Stomach (tissue), 19 donors: ENCODE measurements around the gene TMPRSS15. TPM values are rescaled to one million over a fixed set of nuclear protein-coding genes. Genes with fewer than 3 reads are reported as not detected.

Experiments used
- DNase-seq, 2 donors: peaks; one replicate each; pipeline versions ENCODE4 v3.0.0 to v3.0.0-alpha.2; 2013 to 2019
- H3K27ac ChIP-seq, 5 donors: fragments of 200-600 bp in 4 of 5; sonication (generic) in 4 of 5; one replicate each; pipeline ENCODE4 v1.5.1; 2013 to 2019; ENCODE audit warnings: mild to moderate bottlenecking in 1 of 5, moderate library complexity in 1 of 5
- H3K27me3 ChIP-seq, 3 donors: fragments of 200-600 bp; sonication (generic); one replicate each; pipeline ENCODE4 v1.5.1; 2017 to 2019; ENCODE audit warnings: mixed run types in 1 of 3
- H3K36me3 ChIP-seq, 4 donors: fragments of 200-600 bp; sonication (generic); 1 replicate in 3 of 4; 2 replicates in 1 of 4; pipeline ENCODE4 v1.5.1; 2016 to 2019
- H3K4me1 ChIP-seq, 4 donors: fragments of 200-600 bp; sonication (generic); one replicate each; pipeline ENCODE4 v1.5.1; 2016 to 2019
- H3K4me3 ChIP-seq, 4 donors: fragments of 200-600 bp; sonication (generic) in 3 of 4; one replicate each; pipeline ENCODE4 v1.5.1; 2016 to 2019; ENCODE audit warnings: mild to moderate bottlenecking in 1 of 4
- H3K9me3 ChIP-seq, 4 donors: fragments of 200-600 bp; sonication (generic); one replicate each; pipeline ENCODE4 v1.5.1; 2016 to 2019
- EP300 ChIP-seq: sonication (generic); formaldehyde crosslinking; IDR thresholded peaks from one replicate; pipeline ENCODE4 v1.6.1; 2017; ENCODE audit warnings: antibody characterized with exemption
- POLR2A ChIP-seq, 4 donors: fragments of 450-650 bp; IDR thresholded peaks; one replicate each; pipeline ENCODE4 v1.6.1; 2016; ENCODE audit warnings: antibody characterized with exemption in 4 of 4, control low read depth in 2 of 4, mild to moderate bottlenecking in 1 of 4, moderate library complexity in 1 of 4
- POLR2AphosphoS5 ChIP-seq, 3 donors: sonication (generic); formaldehyde crosslinking; IDR thresholded peaks; one replicate each; pipeline ENCODE4 v1.6.1; 2016; ENCODE audit warnings: antibody characterized with exemption in 3 of 3
- WGBS, 5 donors: extraction: QIAGEN DNeasy Blood & Tissue Kit in 3 of 5; methylation state at CpG; one replicate each; pipeline versions ENCODE4 v1.1.5 to v1.1.7; 2013 to 2018; 5-methylcytosine and 5-hydroxymethylcytosine counted together
- intact Hi-C: fragments of 100-400 bp; cut with DNase I; formaldehyde crosslinking; loops from one replicate; pipeline ENCODE4 v1.15.1; 2023; ENCODE audit warnings: low total_unique reads
- long read RNA-seq, 10 donors: transcript quantifications; one replicate each; lab custom pipeline, GENCODE V29; 2026
- polyA plus RNA-seq, 3 donors: library from polyadenylated mRNA; stranded (reverse); fragments of 200-250 nt; gene quantifications; one replicate each; pipeline ENCODE4 v1.2.3, GENCODE V29; 2013
- total RNA-seq, 5 donors: library from RNA; depleted of rRNA; stranded (reverse); fragments of >200 nt; gene quantifications; one replicate each; pipeline versions ENCODE4 v1.1.0 to v1.2.3, GENCODE V29; 2014 to 2016
- TF ChIP-seq, protein P1 (sequence below), 7 experiments: fragments of 450-650 bp in 4 of 7; fragments of 200-600 bp in 3 of 7; sonication (generic) in 3 of 7; IDR thresholded peaks; one replicate each; pipeline ENCODE4 v1.5.1; 2016 to 2019; ENCODE audit warnings: antibody characterized with exemption in 7 of 7, control low read depth in 2 of 7, mild to moderate bottlenecking in 1 of 7
- donor health status: healthy with polysubstance abuse.
- donor health status: Bipolar disorder and iron deficiency.
- donor health status: healthy.

TMPRSS15 gene
- total RNA-seq (not detected), polyA plus RNA-seq (not detected)
- long read RNA-seq, donor 1, partial matches to known transcripts: 5 of 5 reads
- long read RNA-seq, donor 1, other reads (novel, unspliced or antisense): 0 of 5 reads
- long read RNA-seq, donor 2: 0 reads
- long read RNA-seq, donor 3: 0 reads
- long read RNA-seq, donor 4: 0 reads
- long read RNA-seq, donor 5: 0 reads
- long read RNA-seq, donor 6: 0 reads
- long read RNA-seq, donor 7, partial matches to known transcripts: 0 of 2 reads
- long read RNA-seq, donor 7, other reads (novel, unspliced or antisense): 0 of 2 reads
- long read RNA-seq, donor 8: 0 reads
- long read RNA-seq, donor 9: 0 reads
- long read RNA-seq, donor 10, partial matches to known transcripts: 0 of 1 reads
- long read RNA-seq, donor 10, other reads (novel, unspliced or antisense): 0 of 1 reads

DNA sequence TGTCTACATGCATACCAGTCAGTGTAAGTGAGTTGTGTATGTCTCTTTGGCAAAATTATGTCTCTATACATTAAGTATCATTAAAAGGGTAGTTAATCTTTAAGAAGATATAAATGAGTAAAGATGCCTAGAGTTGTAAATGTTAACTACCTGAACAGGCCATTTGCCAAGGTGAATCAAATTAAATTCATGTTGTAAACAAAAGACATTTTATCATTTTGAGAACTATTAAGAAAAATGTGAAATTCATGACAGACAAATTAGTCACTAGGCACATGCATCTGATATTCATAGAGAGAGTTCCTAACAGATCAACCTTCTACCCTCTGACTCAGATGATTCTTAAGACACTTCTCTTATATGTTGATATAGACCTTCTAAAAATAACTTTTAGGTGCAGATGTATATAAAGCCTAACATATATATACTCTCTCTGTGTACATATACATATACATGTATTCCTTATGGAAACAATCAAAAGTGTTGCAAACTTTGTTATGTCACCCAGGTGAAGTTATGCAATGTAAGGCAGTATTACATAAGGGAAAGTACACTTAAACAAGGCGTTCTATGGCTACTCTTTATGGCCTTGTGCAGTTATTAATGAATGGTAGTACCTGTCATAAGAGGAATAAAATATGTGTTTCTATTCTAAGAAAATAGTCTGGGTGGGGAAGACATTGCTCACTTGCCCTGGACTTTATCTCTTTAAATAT, at the start of gene TMPRSS15:
TMPRSS15 (minus strand) TSS at position 51 of the 716 bp plus-strand sequence. CDS start 163 bp downstream, outside the sequence.
- no peak within 1 kb of the TSS for H3K27ac ChIP-seq
- TF ChIP-seq EP300 (no peak), POLR2A (IDR thresholded peaks at IDR 0.05) (no peak), POLR2AphosphoS5 (IDR thresholded peaks at IDR 0.05) (no peak)
- TF ChIP-seq, protein P1, sequence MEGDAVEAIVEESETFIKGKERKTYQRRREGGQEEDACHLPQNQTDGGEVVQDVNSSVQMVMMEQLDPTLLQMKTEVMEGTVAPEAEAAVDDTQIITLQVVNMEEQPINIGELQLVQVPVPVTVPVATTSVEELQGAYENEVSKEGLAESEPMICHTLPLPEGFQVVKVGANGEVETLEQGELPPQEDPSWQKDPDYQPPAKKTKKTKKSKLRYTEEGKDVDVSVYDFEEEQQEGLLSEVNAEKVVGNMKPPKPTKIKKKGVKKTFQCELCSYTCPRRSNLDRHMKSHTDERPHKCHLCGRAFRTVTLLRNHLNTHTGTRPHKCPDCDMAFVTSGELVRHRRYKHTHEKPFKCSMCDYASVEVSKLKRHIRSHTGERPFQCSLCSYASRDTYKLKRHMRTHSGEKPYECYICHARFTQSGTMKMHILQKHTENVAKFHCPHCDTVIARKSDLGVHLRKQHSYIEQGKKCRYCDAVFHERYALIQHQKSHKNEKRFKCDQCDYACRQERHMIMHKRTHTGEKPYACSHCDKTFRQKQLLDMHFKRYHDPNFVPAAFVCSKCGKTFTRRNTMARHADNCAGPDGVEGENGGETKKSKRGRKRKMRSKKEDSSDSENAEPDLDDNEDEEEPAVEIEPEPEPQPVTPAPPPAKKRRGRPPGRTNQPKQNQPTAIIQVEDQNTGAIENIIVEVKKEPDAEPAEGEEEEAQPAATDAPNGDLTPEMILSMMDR (IDR thresholded peaks at IDR 0.05): no peak
- intact Hi-C loops: no loop called here
- WGBS, 5 donors: 60 to 79% (median 69%) methylated on average over 1 of the region's 1 CpG
- H3K4me3 ChIP-seq: no peak within 1 kb of the TSS
- no peaks in the 10 kb centered on the region for H3K9me3 ChIP-seq
- peak in 1 of 2 donors; percentile 16 for DNase-seq
- no peaks in the 10 kb centered on the region for H3K36me3 ChIP-seq
- no peaks in the 10 kb centered on the region for H3K4me1 ChIP-seq
- no peaks in the 10 kb centered on the region for H3K27me3 ChIP-seq

DNA sequence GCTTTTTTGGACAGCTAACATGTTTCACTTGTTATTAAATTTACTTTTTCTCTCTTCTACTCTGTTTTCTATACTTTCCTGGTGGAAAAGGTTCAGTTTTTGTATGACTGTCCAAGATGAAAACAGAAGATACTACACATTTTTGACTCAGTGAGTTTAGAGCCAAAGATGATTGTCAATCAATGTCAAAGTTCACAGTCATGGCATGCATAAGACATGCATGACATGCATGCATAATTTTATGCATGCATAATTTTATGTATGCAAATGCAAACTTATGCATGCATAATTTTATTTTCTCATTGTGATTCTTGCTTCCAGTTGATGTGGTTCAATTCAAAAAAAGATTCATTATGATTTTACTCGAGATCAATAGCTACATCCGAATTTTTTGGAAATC, 48.1 kb upstream of the TMPRSS15 start:
- intact Hi-C loops: no loop called here
- no peaks in the 10 kb centered on the region for H3K36me3 ChIP-seq
- no peaks in the 10 kb centered on the region for H3K27me3 ChIP-seq
- H3K4me3 ChIP-seq: no peak overlapping the region
- H3K9me3 ChIP-seq: peaks cover 0 to 4% (median 0%) of the 10 kb centered on the region in 4 donors
- H3K27ac ChIP-seq: no peak overlapping the region
- TF ChIP-seq, protein P1 (IDR thresholded peaks at IDR 0.05): no peak
- no peak for TF ChIP-seq POLR2A (IDR thresholded peaks at IDR 0.05)
- TF ChIP-seq EP300: no peak
- TF ChIP-seq POLR2AphosphoS5 (IDR thresholded peaks at IDR 0.05): no peak
- H3K4me1 ChIP-seq: no peaks in the 10 kb centered on the region
- WGBS, 5 donors: 81 to 96% (median 94%) methylated on average over 2 of the region's 2 CpGs
- DNase-seq: no peak

DNA sequence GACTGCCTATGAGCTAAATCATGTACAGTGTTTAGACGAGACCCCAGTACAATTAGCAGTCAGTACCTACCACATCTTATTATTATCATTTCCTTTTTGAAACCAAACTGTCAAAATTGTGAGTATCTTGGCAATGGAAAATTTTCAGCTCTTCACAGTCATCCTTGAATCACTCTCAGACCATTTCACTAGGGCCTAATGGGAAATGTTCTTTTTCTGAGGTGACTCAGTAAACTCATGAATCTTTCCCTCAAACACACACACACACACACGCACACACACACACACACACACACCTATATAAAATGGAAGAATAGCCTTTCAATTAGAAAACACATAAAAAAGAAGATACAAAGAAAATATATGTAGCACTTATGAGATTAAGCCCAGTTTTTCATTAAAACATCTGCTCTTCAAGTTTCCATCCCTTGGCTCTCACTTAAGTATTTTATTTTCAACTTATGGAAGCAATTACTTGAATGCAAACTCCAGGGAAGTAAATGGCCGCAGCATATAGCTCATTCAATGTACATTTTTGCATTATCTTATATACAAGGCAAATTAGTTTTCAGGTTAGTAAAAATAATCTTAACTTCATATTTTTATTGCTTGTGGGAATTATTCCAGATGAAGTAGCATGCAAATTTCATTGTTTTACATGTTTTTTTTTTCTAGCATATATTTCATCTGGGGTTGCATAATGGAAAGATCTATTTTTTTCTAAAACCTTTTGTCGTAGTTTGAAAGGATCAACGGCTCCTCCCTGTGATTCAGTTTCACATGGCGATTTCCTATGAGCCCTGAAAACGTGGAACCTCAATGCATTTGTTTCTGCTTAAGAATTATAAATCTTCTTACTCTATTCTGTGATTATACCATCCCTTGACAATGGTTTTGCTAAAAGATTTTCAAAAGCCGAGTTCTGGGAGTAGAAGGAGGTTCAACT, 46.3 kb upstream of the TMPRSS15 start:
- 69 to 77% (median 76%) methylated on average over 8 of the region's 8 CpGs for WGBS, 5 donors
- Histone ChIP-seq H3K4me3 (no peak overlapping the region), H3K27me3 (no peaks in the 10 kb centered on the region), H3K36me3 (no peaks in the 10 kb centered on the region), H3K4me1 (no peaks in the 10 kb centered on the region), H3K27ac (no peak overlapping the region), H3K9me3 (peaks cover 0 to 12% (median 1%) of the 10 kb centered on the region in 4 donors)
- no peak for DNase-seq
- intact Hi-C loops: no loop called here
- TF ChIP-seq POLR2A (IDR thresholded peaks at IDR 0.05) (no peak), POLR2AphosphoS5 (IDR thresholded peaks at IDR 0.05) (no peak), EP300 (no peak)
- TF ChIP-seq, protein P1 (IDR thresholded peaks at IDR 0.05): no peak

DNA sequence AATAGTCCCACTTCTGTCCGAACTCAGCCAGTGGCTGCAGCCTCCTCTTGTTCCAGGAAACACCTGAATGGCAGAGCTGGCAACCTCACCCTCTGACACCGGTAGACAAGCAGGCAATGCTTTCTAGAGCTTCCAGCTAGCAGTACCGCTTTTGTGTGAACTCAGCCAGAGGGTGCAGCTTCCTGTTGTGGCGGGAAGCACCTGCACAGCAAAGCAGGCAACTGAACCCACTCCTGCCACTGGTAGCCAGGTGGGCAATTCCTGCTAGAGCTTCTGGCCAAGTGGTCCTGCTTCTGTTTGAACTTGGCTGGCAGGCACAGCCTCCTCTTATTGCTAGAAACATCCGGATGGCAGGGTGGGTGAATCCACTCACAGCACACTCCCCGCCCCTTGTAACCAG, 40.1 kb upstream of the TMPRSS15 start:
- H3K27me3 ChIP-seq: no peaks in the 10 kb centered on the region
- no peaks in the 10 kb centered on the region for H3K36me3 ChIP-seq
- H3K4me3 ChIP-seq: no peak overlapping the region
- H3K9me3 ChIP-seq: peaks cover 0 to 12% (median 1%) of the 10 kb centered on the region in 4 donors
- intact Hi-C loops: no loop called here
- 62 to 72% (median 63%) methylated on average over 6 of the region's 6 CpGs for WGBS, 5 donors
- H3K4me1 ChIP-seq: no peaks in the 10 kb centered on the region
- DNase-seq: peak in 1 of 2 donors; percentile 32
- TF ChIP-seq, protein P1 (IDR thresholded peaks at IDR 0.05): no peak
- TF ChIP-seq EP300: no peak
- no peak for TF ChIP-seq POLR2AphosphoS5 (IDR thresholded peaks at IDR 0.05)
- no peak for TF ChIP-seq POLR2A (IDR thresholded peaks at IDR 0.05)
- no peak overlapping the region for H3K27ac ChIP-seq
